OCI-LY7 (cell line): ENCODE measurements around the gene NSMCE4A. TPM values are rescaled to one million over a fixed set of nuclear protein-coding genes. Genes with fewer than 3 reads are reported as not detected.

Experiments used
- BruUV-seq: library from RNA; stranded (reverse); fragments of 400-500 nt; replicated peaks from 2 replicates; lab custom pipeline; 2021; lab: Mats Ljungman, UMichigan
- CTCF ChIA-PET: fragments of 300-600 bp; sonication (Branson Sonifier 250); formaldehyde crosslinking; loops from one replicate; lab custom pipeline; 2022; ENCODE audit warnings: antibody characterized with exemption; ENCODE audit not compliant: unreplicated experiment; lab: Charles Lee
- POLR2A ChIA-PET: fragments of 300-600 bp; sonication (Branson Sonifier 250); formaldehyde crosslinking; loops from one replicate; lab custom pipeline; 2022; ENCODE audit warnings: antibody characterized with exemption; lab: Charles Lee
- DNase-seq: peaks from one replicate; pipeline ENCODE4 v3.0.0-alpha.2; 2015; ENCODE audit warnings: low spot score
- H2AFZ ChIP-seq: fragments of 200-600 bp; sonication (generic), shearing (Covaris generic); 2 replicates; pipeline ENCODE4 v1.6.1; 2014; ENCODE audit warnings: mild to moderate bottlenecking, antibody characterized with exemption, low read length, moderate library complexity
- H3K27ac ChIP-seq: fragments of 200-600 bp; sonication (generic); 2 replicates; pipeline ENCODE4 v1.5.1; 2014; ENCODE audit warnings: mixed run types, low read depth, mild to moderate bottlenecking, moderate library complexity, low read length, inconsistent platforms; ENCODE audit not compliant: poor library complexity, severe bottlenecking
- H3K36me3 ChIP-seq: fragments of 200-600 bp; sonication (generic); 2 replicates; pipeline ENCODE4 v1.6.1; 2014; ENCODE audit warnings: mild to moderate bottlenecking, antibody characterized with exemption, low read length, moderate library complexity, mixed read lengths; ENCODE audit not compliant: insufficient read depth
- H3K4me1 ChIP-seq: fragments of 200-600 bp; sonication (generic); 2 replicates; pipeline ENCODE4 v1.5.1; 2014; ENCODE audit warnings: mild to moderate bottlenecking, low read length; ENCODE audit not compliant: insufficient read depth, poor library complexity, severe bottlenecking
- H3K4me2 ChIP-seq: fragments of 200-600 bp; sonication (generic); 2 replicates; pipeline ENCODE4 v1.6.1; 2014; ENCODE audit warnings: mild to moderate bottlenecking, low read length
- H3K4me3 ChIP-seq: fragments of 200-600 bp; sonication (generic); 2 replicates; pipeline ENCODE4 v1.5.1; 2014; ENCODE audit warnings: mild to moderate bottlenecking, low read depth, low read length; ENCODE audit not compliant: poor library complexity, severe bottlenecking
- H3K79me2 ChIP-seq: fragments of 200-600 bp; sonication (generic); 2 replicates; pipeline ENCODE4 v1.6.1; 2016; ENCODE audit warnings: low read depth, mild to moderate bottlenecking, low read length, moderate library complexity, mixed read lengths; ENCODE audit not compliant: insufficient read depth
- H3K9me2 ChIP-seq: fragments of 200-600 bp; sonication (generic); 2 replicates; pipeline ENCODE4 v1.6.1; 2016; ENCODE audit warnings: mild to moderate bottlenecking, low read length, mixed read lengths; ENCODE audit not compliant: insufficient read depth
- H3K9me3 ChIP-seq: fragments of 200-600 bp; sonication (generic); 2 replicates; pipeline ENCODE4 v1.6.1; 2014; ENCODE audit warnings: mild to moderate bottlenecking, mixed run types, low read length, mixed read lengths
- H4K20me1 ChIP-seq: fragments of 200-600 bp; sonication (generic); 2 replicates; pipeline ENCODE4 v1.6.1; 2014; ENCODE audit warnings: mild to moderate bottlenecking, antibody characterized with exemption, low read length, moderate library complexity, mixed read lengths; ENCODE audit not compliant: insufficient read depth
- CTCF ChIP-seq: fragments of 200-600 bp; sonication (generic); conservative IDR thresholded peaks from 2 replicates; pipeline ENCODE4 v1.5.1; 2014; ENCODE audit warnings: mild to moderate bottlenecking, antibody characterized with exemption, low read length, moderate library complexity, mixed read lengths
- EZH2phosphoT487 ChIP-seq: fragments of 200-600 bp; sonication (generic); IDR thresholded peaks from 2 replicates; pipeline ENCODE4 v1.6.1; 2018; ENCODE audit warnings: low read depth, borderline replicate concordance, mild to moderate bottlenecking, mixed run types, antibody characterized with exemption, low read length, moderate library complexity, mixed read lengths
- intact Hi-C: fragments of 100-400 bp; cut with micrococcal nuclease; formaldehyde crosslinking; loops from one replicate; pipeline ENCODE4 v1.10.0; 2022; ENCODE audit not compliant: unreplicated experiment
- total RNA-seq, 2 experiments: library from RNA; depleted of rRNA in 1 of 2; stranded (reverse); fragments of >200 nt in 1 of 2; shearing (Covaris generic) in 1 of 2; gene quantifications; 2 replicates each; pipeline ENCODE4 v1.2.3, GENCODE V29; 2014 to 2022

The NSMCE4A gene
- total RNA-seq, 2 experiments from 2014 or later: 69.5 to 105 TPM

DNA sequence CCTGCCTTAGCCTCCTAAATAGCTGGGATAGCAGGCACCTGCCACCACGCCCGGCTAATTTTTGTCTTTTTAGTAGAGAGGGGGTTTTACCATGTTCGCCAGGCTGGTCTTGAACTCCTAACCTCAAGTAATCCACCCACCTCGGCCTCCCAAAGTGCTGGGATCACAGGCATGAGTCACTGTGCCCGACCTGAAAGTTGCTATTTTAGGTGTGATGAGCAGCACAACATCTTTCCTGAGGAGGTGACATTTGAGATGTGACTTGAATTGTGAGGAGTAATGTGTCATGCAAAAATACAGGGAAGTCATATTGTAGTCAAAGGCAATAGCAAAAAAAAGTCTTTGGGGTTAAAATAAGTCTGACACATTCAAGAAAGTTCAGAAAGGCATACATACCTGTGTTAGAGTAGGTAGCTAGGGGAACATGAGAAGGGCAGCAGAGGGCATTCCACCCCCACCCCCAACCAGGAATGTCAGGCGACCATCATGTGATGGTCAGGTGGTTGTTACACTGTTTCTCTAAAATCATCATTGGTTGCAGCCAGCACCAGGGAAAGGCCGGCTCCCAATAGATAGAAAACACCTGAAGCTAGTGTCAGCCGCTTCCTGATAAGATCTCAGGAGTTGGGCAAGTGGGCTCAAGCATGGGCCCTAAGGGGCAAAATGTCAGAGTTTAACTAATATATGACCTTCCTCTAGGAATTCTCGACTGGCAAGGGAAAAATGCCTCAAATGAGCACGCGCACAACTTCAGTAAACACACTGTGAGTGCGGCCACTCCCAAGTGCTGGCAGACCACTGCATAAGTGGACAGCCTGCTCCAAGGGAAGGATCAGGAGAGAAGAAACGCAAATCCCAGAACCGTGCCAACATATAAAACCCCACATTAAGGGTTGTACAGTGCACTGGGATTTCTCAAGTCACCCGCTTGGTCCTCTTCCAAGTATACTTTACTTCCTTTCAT, 13.6 kb upstream of the NSMCE4A start, which contains the start of gene TACC2:
Gene TACC2, plus strand, starts transcription at position 803 of the 964 bp plus-strand sequence. CDS start 32,819 bp downstream, outside the sequence.
- ChIA-PET POLR2A (no interaction called here), CTCF (no interaction called here)
- no peaks in the 10 kb centered on the region for H3K9me3 ChIP-seq
- DNase-seq: no peak
- TF ChIP-seq CTCF (no peak), EZH2phosphoT487 (no peak)
- H3K27ac ChIP-seq: no peak within 1 kb of the TSS
- H3K4me1 ChIP-seq: no peaks in the 10 kb centered on the region
- H3K4me3 ChIP-seq: no peak within 1 kb of the TSS
- H3K4me2 ChIP-seq: no peak within 1 kb of the TSS
- H4K20me1 ChIP-seq: no peaks in the 10 kb centered on the region
- H3K36me3 ChIP-seq: no peaks in the 10 kb centered on the region
- no peaks in the 10 kb centered on the region for H3K9me2 ChIP-seq
- intact Hi-C loops: no loop called here
- no peak within 1 kb of the TSS for H2AFZ ChIP-seq
- no TSS peak for BruUV-seq
- H3K79me2 ChIP-seq: no peaks in the 10 kb centered on the region

DNA sequence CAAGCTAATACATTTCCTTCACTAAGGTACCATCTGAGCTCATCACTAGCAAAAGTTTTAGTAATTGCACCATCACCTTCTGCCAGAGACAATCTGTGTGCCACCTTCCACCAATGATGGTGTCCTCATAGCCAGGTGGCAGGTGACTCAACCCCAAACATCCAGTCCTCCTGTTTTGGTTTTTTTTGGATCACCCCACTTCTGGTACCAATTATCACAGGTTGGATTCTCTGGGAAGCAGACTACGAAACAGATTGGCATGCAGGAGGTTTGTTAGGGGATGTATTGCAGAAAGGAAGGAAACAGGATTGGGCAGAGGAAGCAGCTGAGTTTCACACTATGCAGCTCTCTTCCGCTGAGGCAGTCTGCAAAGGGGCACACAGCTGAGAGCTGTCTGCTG, 9.4 kb upstream of the NSMCE4A start:
- Histone ChIP-seq H4K20me1 (no peaks in the 10 kb centered on the region), H3K4me3 (no peak overlapping the region), H2AFZ (no peak overlapping the region), H3K27ac (no peak overlapping the region), H3K36me3 (no peaks in the 10 kb centered on the region), H3K4me1 (no peaks in the 10 kb centered on the region), H3K9me2 (no peaks in the 10 kb centered on the region), H3K9me3 (no peaks in the 10 kb centered on the region), H3K79me2 (no peaks in the 10 kb centered on the region), H3K4me2 (no peak overlapping the region)
- CTCF ChIA-PET: no interaction called here
- intact Hi-C loops: no loop called here
- POLR2A ChIA-PET: no interaction called here
- BruUV-seq: no TSS peak
- no peak for DNase-seq
- TF ChIP-seq EZH2phosphoT487: no peak
- TF ChIP-seq CTCF: no peak

- H3K4me1 ChIP-seq: no peaks in the 10 kb centered on the region
- intact Hi-C loops: no loop called here
- no peak overlapping the region for H3K27ac ChIP-seq
- no peak overlapping the region for H3K4me2 ChIP-seq
- TF ChIP-seq CTCF (no peak), EZH2phosphoT487 (no peak)
- DNase-seq: no peak
- H4K20me1 ChIP-seq: no peaks in the 10 kb centered on the region
- no peaks in the 10 kb centered on the region for H3K9me3 ChIP-seq
- H3K36me3 ChIP-seq: no peaks in the 10 kb centered on the region
- BruUV-seq: no TSS peak
- no peaks in the 10 kb centered on the region for H3K79me2 ChIP-seq
- POLR2A ChIA-PET: no interaction called here
- no peak overlapping the region for H2AFZ ChIP-seq
- H3K4me3 ChIP-seq: no peak overlapping the region
- H3K9me2 ChIP-seq: no peaks in the 10 kb centered on the region
- CTCF ChIA-PET: no interaction called here
Observed at GRCh38 chr10:121983852-121984251, 8.8 kb upstream of the NSMCE4A start.
